CD4-positive, alpha-beta memory T cell (primary cell): Measurements from ENCODE around the gene HIPK3. TPM values are rescaled to one million over a fixed set of nuclear protein-coding genes. Genes with fewer than 3 reads are reported as not detected.
A peak's percentile ranks its signal among the peaks of the same experiment; 100 is the strongest.

ENCODE experiments used
- CTCF ChIA-PET: fragments of 350-600 bp; sonication (Branson Sonifier 250); formaldehyde crosslinking; loops from one replicate; lab custom pipeline; 2021; ENCODE audit warnings: inconsistent platforms; ENCODE audit not compliant: partially characterized antibody; lab: Charles Lee
- POLR2A ChIA-PET: fragments of 350-600 bp; sonication (Branson Sonifier 250); formaldehyde crosslinking; loops from one replicate; lab custom pipeline; 2021; ENCODE audit not compliant: partially characterized antibody; lab: Charles Lee
- DNase-seq, 5 donors: peaks; one replicate each; pipeline versions ENCODE4 v3.0.0 to v3.0.0-alpha.2; 2020 to 2022; ENCODE audit warnings: mixed read lengths in 1 of 5
- H3K27ac ChIP-seq: one replicate; pipeline ENCODE4 v1.7.0; 2013; ENCODE audit warnings: low read depth, low read length
- H3K27me3 ChIP-seq: 2 replicates; pipeline ENCODE4 v1.7.0; 2013; ENCODE audit warnings: mild to moderate bottlenecking, low read length, moderate library complexity; ENCODE audit not compliant: insufficient read depth
- H3K36me3 ChIP-seq: 2 replicates; pipeline ENCODE4 v1.7.0; 2013; ENCODE audit warnings: mild to moderate bottlenecking, low read length, moderate library complexity; ENCODE audit not compliant: insufficient read depth
- H3K4me1 ChIP-seq: 2 replicates; pipeline ENCODE4 v1.7.0; 2013; ENCODE audit warnings: mild to moderate bottlenecking, low read length, moderate library complexity; ENCODE audit not compliant: insufficient read depth
- H3K4me3 ChIP-seq, 2 donors: one replicate each; pipeline ENCODE4 v1.7.0; 2013; ENCODE audit warnings: low read length in 2 of 2, mild to moderate bottlenecking in 1 of 2
- H3K9me3 ChIP-seq, 2 donors: one replicate each; pipeline ENCODE4 v1.7.0; 2013; ENCODE audit warnings: low read length in 2 of 2, control low read depth in 1 of 2; ENCODE audit not compliant: control insufficient read depth in 1 of 2
- H3K27ac Mint-ChIP-seq, 7 donors: one replicate each; pipeline ENCODE4 v1.8.0; 2020 to 2021; ENCODE audit warnings: mixed read lengths in 7 of 7, mild to moderate bottlenecking in 6 of 7, inconsistent platforms in 3 of 7, moderate library complexity in 3 of 7
- H3K27me3 Mint-ChIP-seq, 2 donors: one replicate each; pipeline ENCODE4 v1.8.0; 2020 to 2021; ENCODE audit warnings: mixed read lengths in 2 of 2
- H3K36me3 Mint-ChIP-seq, 2 donors: one replicate each; pipeline ENCODE4 v1.8.0; 2020 to 2021; ENCODE audit warnings: mixed read lengths in 2 of 2, inconsistent platforms in 1 of 2, mild to moderate bottlenecking in 1 of 2
- H3K4me1 Mint-ChIP-seq, 4 donors: one replicate each; pipeline ENCODE4 v1.8.0; 2020 to 2021; ENCODE audit warnings: mixed read lengths in 4 of 4, mild to moderate bottlenecking in 1 of 4
- H3K4me3 Mint-ChIP-seq, 8 donors: one replicate each; pipeline ENCODE4 v1.8.0; 2020 to 2021; ENCODE audit warnings: mixed read lengths in 8 of 8, mild to moderate bottlenecking in 7 of 8, moderate library complexity in 6 of 8, inconsistent platforms in 3 of 8
- H3K9me3 Mint-ChIP-seq, 8 donors: one replicate each; pipeline ENCODE4 v1.8.0; 2020 to 2021; ENCODE audit warnings: mixed read lengths in 8 of 8, mild to moderate bottlenecking in 5 of 8, inconsistent platforms in 3 of 8, moderate library complexity in 1 of 8
- intact Hi-C: fragments of 100-400 bp; cut with micrococcal nuclease; formaldehyde crosslinking; loops from one replicate; pipeline ENCODE4 v1.15.1; 2023
- polyA plus RNA-seq, 2 donors: library from polyadenylated mRNA; unstranded; fragments of 300-500 nt; fragmentation: Illumina TruSeq; gene quantifications; one replicate each; pipeline ENCODE4 v1.2.3, GENCODE V29; 2021
- total RNA-seq, 2 experiments: library from RNA; stranded (reverse); gene quantifications; one replicate each; pipeline ENCODE4 v1.2.3, GENCODE V29; 2021

Gene HIPK3
- total and polyA plus RNA-seq, 4 experiments from 2014 or later, result 31.1 to 92.0 (median 59.8) TPM

DNA sequence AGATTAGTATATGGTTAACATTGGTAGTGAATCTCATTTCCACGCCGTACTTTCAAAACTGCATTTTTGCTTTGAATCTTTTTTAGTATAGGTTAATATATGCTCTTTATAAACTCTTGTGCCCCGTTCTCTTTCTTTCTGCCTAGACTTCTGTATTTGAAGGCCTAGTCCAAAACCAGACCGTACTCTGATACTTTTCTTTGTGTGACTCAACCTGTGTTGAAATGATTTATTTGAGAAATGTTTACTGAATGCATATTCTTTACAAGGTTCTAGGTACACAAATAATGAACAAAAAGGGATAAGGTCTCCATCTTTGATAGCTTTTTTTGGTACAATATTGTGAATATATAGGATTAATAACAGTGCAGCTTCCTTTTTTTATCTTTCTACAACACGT, 68.3 kb downstream of the HIPK3 start:
- CTCF ChIA-PET, result no interaction called here
- no peaks in the 10 kb centered on the region for H3K9me3 Mint-ChIP-seq
- peaks cover 0 to 3% of the 10 kb centered on the region in 2 donors for H3K36me3 Mint-ChIP-seq
- H3K4me1 ChIP-seq, result peaks cover 26% of the 10 kb centered on the region
- peaks cover 35 to 38% (median 37%) of the 10 kb centered on the region in 4 donors for H3K4me1 Mint-ChIP-seq
- H3K27me3 ChIP-seq, result no peaks in the 10 kb centered on the region
- no peak overlapping the region for H3K4me3 Mint-ChIP-seq
- no peaks in the 10 kb centered on the region for H3K9me3 ChIP-seq
- POLR2A ChIA-PET, result no interaction called here
- intact Hi-C loops, result no loop called here
- H3K27ac ChIP-seq, result no peak overlapping the region
- no peaks in the 10 kb centered on the region for H3K36me3 ChIP-seq
- peak overlapping the region in 1 of 7 donors; percentile 48 for H3K27ac Mint-ChIP-seq
- H3K4me3 ChIP-seq, result no peak overlapping the region
- no peak for DNase-seq
- H3K27me3 Mint-ChIP-seq, result no peaks in the 10 kb centered on the region

DNA sequence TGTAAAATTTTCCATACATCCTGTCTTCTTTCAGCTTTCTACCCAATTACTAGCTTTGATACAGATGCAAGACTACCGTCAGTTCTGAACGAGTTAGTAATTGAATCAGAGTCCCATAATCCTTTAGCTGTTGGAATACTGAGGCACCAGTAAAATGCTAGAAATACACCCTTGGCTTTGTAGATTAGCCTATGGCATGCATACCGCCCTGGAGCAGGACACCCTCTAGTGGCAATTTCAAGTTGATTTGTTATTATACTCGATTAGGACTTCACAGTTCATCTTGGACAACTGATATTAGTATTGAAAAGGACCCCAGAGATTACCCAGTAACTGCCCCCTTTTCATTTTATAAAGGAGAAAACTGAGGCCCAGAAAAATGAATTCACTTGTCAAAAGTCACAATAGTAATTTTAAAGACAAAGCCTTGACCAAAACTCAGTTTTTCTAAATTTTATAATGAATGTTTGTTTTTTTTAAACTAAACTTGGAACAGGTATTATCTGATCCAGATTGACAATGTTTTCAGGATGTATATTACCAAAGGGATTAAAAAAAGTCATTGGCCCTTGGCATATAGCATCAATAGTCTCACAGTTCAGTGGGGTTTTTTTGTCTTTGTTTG, 72.6 kb downstream of the HIPK3 start:
- H3K4me1 Mint-ChIP-seq, result peaks cover 17 to 33% (median 24%) of the 10 kb centered on the region in 4 donors
- H3K4me3 Mint-ChIP-seq, result no peak overlapping the region
- peak overlapping the region in 4 of 7 donors; percentile 31 to 73 (median 54) for H3K27ac Mint-ChIP-seq
- Histone ChIP-seq H3K27me3 (no peaks in the 10 kb centered on the region), H3K36me3 (no peaks in the 10 kb centered on the region), H3K4me1 (peaks cover under 1% of the 10 kb centered on the region), H3K9me3 (no peaks in the 10 kb centered on the region), H3K27ac (no peak overlapping the region), H3K4me3 (no peak overlapping the region)
- peak; percentile 47 to 56 (median 49) for DNase-seq
- peaks cover 3 to 11% of the 10 kb centered on the region in 2 donors for H3K36me3 Mint-ChIP-seq
- ChIA-PET CTCF (interaction anchor here (0.7 to 2.9 kb wide), 11 partner anchors 8 to 374 kb away, joined by 3 to 49 read pairs (median 4); partner anchors contain the start of gene CSTF3), POLR2A (no interaction called here)
- intact Hi-C loops, result loop anchor here (1.0 kb wide), 4 partner anchors 72 to 370 kb away; partner anchors contain the start of gene CSTF3
- no peaks in the 10 kb centered on the region for H3K9me3 Mint-ChIP-seq
- no peaks in the 10 kb centered on the region for H3K27me3 Mint-ChIP-seq

DNA sequence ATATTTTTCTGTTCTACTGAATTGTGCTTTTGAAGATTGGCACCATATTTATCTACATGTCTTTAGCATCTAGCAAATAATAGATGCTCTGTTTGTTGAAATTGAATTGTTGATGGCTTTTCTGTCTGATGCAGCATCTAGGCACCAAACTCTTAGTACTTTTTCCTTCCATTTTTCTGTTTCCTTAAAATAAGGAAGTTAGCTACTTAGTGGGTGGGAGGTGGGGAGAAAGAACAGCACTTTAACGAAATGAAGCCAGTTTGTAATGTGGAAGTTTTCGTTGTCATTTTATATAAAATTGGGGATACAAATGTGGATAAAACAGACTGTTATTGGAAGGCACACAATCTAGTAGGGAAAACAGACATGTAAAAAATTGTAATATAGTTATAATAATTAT, 76.6 kb downstream of the HIPK3 start:
- CTCF ChIA-PET, result interaction anchor here (1.3 kb wide), 1 partner anchor 168 kb away, joined by 3 read pairs; no protein-coding TSS in a partner anchor
- no peak for DNase-seq
- Histone ChIP-seq H3K4me3 (no peak overlapping the region), H3K4me1 (no peaks in the 10 kb centered on the region), H3K36me3 (peaks cover 3% of the 10 kb centered on the region), H3K27me3 (no peaks in the 10 kb centered on the region), H3K27ac (no peak overlapping the region), H3K9me3 (no peaks in the 10 kb centered on the region)
- no peaks in the 10 kb centered on the region for H3K9me3 Mint-ChIP-seq
- H3K27me3 Mint-ChIP-seq, result no peaks in the 10 kb centered on the region
- H3K36me3 Mint-ChIP-seq, result peaks cover 3 to 11% of the 10 kb centered on the region in 2 donors
- POLR2A ChIA-PET, result no interaction called here
- H3K4me3 Mint-ChIP-seq, result no peak overlapping the region
- peak overlapping the region in 1 of 7 donors; percentile 57 for H3K27ac Mint-ChIP-seq
- intact Hi-C loops, result no loop called here
- H3K4me1 Mint-ChIP-seq, result peaks cover 0 to 15% (median 6%) of the 10 kb centered on the region in 4 donors

DNA sequence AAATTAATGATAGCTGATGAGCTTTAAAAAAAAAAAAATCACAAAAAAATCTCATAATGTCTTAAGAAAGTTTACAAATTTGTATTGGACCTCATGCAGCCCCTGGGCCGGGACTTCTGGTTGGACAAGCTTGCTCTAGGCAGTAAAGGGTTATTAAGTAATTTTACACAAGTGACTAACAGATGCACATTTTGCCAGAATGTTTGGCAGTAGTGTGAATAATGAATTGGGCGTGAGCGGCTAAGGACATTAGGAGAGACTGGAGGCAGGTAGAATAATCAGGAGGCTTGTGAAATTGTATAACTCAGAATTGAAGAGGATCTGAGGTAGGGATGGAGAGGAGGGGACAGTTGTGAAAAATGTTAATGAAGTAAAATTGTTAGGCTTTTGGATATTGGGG, 77.4 kb downstream of the HIPK3 start:
- no peak for DNase-seq
- Mint-ChIP-seq H3K4me1 (peaks cover 0 to 19% (median 4%) of the 10 kb centered on the region in 4 donors), H3K27me3 (no peaks in the 10 kb centered on the region), H3K27ac (no peak overlapping the region), H3K4me3 (no peak overlapping the region), H3K36me3 (peaks cover 9 to 16% of the 10 kb centered on the region in 2 donors), H3K9me3 (no peaks in the 10 kb centered on the region)
- H3K4me3 ChIP-seq, result no peak overlapping the region
- H3K9me3 ChIP-seq, result no peaks in the 10 kb centered on the region
- CTCF ChIA-PET, result interaction anchor here (0.9 kb wide), 1 partner anchor 169 kb away, joined by 3 read pairs; no protein-coding TSS in a partner anchor
- intact Hi-C loops, result no loop called here
- H3K4me1 ChIP-seq, result no peaks in the 10 kb centered on the region
- peaks cover 3% of the 10 kb centered on the region for H3K36me3 ChIP-seq
- POLR2A ChIA-PET, result no interaction called here
- H3K27me3 ChIP-seq, result no peaks in the 10 kb centered on the region
- no peak overlapping the region for H3K27ac ChIP-seq

DNA sequence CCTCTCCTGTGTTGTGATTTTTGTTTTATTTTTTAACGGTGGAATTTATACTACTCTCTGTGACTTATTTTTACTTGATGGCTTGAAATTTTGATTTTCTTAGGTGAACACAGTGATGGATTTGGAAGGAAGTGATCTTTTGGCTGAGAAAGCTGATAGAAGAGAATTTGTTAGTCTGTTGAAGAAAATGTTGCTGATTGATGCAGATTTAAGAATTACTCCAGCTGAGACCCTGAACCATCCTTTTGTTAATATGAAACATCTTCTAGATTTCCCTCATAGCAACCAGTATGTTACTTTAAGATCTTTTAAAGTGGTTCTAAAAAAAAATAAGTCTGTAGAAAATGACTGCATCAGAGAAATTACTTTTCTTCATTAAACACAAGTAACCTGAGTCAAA, 82.1 kb downstream of the HIPK3 start:
- Mint-ChIP-seq H3K4me1 (peaks cover 0 to 6% (median under 1%) of the 10 kb centered on the region in 4 donors), H3K27me3 (no peaks in the 10 kb centered on the region), H3K9me3 (no peaks in the 10 kb centered on the region), H3K36me3 (peaks cover 18 to 26% of the 10 kb centered on the region in 2 donors), H3K4me3 (no peak overlapping the region), H3K27ac (peak overlapping the region in 2 of 7 donors; percentile 32 to 60)
- peaks cover 32% of the 10 kb centered on the region for H3K36me3 ChIP-seq
- H3K4me3 ChIP-seq, result no peak overlapping the region
- no peaks in the 10 kb centered on the region for H3K27me3 ChIP-seq
- no peaks in the 10 kb centered on the region for H3K9me3 ChIP-seq
- no peaks in the 10 kb centered on the region for H3K4me1 ChIP-seq
- ChIA-PET CTCF (no interaction called here), POLR2A (no interaction called here)
- no peak for DNase-seq
- intact Hi-C loops, result no loop called here
- no peak overlapping the region for H3K27ac ChIP-seq

DNA sequence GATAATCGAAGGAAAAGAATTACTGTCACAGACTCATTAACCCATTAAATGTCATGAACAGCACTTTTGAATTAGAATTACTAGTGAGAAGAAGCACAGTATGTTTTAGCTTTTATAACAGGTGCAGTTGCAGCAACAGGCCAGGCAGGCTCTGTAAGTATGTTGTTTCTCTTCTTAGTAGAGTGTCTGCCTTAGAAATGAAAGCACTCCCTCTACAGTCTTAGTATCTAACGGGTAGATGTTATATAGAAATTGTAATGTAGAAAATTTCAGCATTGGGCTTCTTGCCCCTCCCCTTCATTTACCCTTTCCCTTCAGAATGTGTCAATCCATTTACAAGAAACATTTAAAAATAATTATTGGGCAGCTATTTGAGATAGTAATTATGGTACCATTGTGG, 87.4 kb downstream of the HIPK3 start:
- Histone ChIP-seq H3K36me3 (peaks cover 50% of the 10 kb centered on the region), H3K27me3 (no peaks in the 10 kb centered on the region), H3K27ac (no peak overlapping the region), H3K9me3 (no peaks in the 10 kb centered on the region), H3K4me3 (no peak overlapping the region), H3K4me1 (no peaks in the 10 kb centered on the region)
- Mint-ChIP-seq H3K27me3 (no peaks in the 10 kb centered on the region), H3K36me3 (peaks cover 20 to 61% of the 10 kb centered on the region in 2 donors), H3K9me3 (no peaks in the 10 kb centered on the region), H3K27ac (no peak overlapping the region), H3K4me3 (no peak overlapping the region), H3K4me1 (peaks cover 0 to 1% (median under 1%) of the 10 kb centered on the region in 4 donors)
- POLR2A ChIA-PET, result no interaction called here
- intact Hi-C loops, result no loop called here
- DNase-seq, result no peak
- CTCF ChIA-PET, result interaction anchor here (1.1 to 2.5 kb wide), 3 partner anchors 15 to 22 kb away, joined by 3 to 13 read pairs (median 4); no protein-coding TSS in a partner anchor

DNA sequence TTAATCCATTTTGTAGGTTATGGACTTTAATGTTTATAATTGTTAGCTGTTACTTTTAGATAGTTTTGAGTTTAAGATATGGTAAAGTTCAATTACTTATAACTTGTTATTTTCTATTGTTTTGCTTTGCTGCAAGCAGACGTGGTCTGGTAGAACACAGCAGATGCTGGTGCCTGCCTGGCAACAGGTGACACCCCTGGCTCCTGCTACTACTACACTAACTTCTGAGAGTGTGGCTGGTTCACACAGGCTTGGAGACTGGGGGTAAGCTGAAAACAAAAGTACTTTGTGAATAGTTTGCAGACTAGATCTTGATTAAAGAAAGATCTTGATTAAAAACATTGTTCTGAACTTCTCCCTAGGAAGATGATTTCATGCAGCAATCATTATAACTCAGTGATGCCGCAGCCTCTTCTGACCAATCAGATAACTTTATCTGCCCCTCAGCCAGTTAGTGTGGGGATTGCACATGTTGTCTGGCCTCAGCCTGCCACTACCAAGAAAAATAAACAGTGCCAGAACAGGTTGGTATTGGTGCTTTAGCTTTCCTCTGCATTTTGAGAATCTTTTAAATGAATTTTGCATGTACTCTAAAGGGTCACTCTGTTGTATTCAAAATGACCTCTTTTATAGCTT, 90.4 kb downstream of the HIPK3 start:
- Histone ChIP-seq H3K4me1 (no peaks in the 10 kb centered on the region), H3K36me3 (peaks cover 52% of the 10 kb centered on the region), H3K9me3 (no peaks in the 10 kb centered on the region), H3K4me3 (no peak overlapping the region), H3K27ac (no peak overlapping the region), H3K27me3 (no peaks in the 10 kb centered on the region)
- CTCF ChIA-PET, result no interaction called here
- Mint-ChIP-seq H3K4me3 (no peak overlapping the region), H3K27me3 (no peaks in the 10 kb centered on the region), H3K36me3 (peaks cover 33 to 74% of the 10 kb centered on the region in 2 donors), H3K9me3 (no peaks in the 10 kb centered on the region), H3K27ac (peak overlapping the region in 2 of 7 donors; percentile 4 to 65), H3K4me1 (no peaks in the 10 kb centered on the region)
- DNase-seq, result no peak
- intact Hi-C loops, result no loop called here
- POLR2A ChIA-PET, result no interaction called here
